ENCODE results near the gene DPEP1. TPM values are rescaled to one million over a fixed set of nuclear protein-coding genes. Genes with fewer than 3 reads are reported as not detected.

DPEP1 gene
- total RNA-seq, 1 donor from 2014 or later: not detected

DNA sequence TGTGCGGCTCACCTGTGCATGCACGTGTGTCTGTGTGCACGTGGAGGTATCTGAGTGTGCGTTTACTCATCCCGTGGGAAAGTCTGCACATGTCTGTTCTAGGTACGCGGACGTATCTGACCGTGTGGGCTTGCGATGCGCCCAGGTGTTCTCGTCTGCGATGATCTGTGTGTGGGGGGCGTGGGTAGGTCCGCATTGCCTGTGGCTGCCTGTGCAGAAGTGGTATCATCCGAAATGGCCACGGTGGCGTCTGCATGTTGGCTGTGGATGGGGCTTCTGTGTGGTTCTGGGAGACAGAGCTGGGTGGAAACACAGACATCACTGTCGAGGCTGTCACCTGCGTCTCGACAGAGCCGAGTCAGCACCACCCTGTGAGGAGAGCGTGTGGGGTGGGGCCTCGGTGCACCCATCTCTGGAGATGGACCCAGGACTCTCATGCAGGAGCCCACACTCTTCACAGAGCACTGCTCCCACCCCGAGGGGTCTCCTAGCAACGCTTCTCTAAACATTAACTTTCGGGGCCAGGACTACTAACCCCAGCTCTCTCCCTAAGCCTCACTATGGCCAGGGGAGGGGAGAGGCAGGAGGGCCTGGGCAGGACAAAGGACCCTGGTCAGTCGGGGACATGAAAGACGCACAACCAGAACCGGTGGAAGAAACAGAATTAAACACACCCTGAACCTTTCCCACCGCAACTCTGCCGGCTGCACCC is 8.4 kb downstream of the DPEP1 start:
- Mint-ChIP-seq H3K36me3 (ENCODE audit: low read depth) (no peaks in the 10 kb centered on the region), H3K4me1 (ENCODE audit: low read depth) (peaks cover 7% of the 10 kb centered on the region), H3K27me3 (ENCODE audit: low read depth) (peaks cover 16% of the 10 kb centered on the region), H3K27ac (ENCODE audit: unreplicated experiment) (no peak overlapping the region), H3K4me3 (ENCODE audit: unreplicated experiment) (no peak overlapping the region), H3K9me3 (ENCODE audit: low read depth) (no peaks in the 10 kb centered on the region)
- TF ChIP-seq, protein P1, sequence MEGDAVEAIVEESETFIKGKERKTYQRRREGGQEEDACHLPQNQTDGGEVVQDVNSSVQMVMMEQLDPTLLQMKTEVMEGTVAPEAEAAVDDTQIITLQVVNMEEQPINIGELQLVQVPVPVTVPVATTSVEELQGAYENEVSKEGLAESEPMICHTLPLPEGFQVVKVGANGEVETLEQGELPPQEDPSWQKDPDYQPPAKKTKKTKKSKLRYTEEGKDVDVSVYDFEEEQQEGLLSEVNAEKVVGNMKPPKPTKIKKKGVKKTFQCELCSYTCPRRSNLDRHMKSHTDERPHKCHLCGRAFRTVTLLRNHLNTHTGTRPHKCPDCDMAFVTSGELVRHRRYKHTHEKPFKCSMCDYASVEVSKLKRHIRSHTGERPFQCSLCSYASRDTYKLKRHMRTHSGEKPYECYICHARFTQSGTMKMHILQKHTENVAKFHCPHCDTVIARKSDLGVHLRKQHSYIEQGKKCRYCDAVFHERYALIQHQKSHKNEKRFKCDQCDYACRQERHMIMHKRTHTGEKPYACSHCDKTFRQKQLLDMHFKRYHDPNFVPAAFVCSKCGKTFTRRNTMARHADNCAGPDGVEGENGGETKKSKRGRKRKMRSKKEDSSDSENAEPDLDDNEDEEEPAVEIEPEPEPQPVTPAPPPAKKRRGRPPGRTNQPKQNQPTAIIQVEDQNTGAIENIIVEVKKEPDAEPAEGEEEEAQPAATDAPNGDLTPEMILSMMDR (IDR thresholded peaks at IDR 0.05): no peak
- no peak for DNase-seq (ENCODE audit: low spot score)

DNA sequence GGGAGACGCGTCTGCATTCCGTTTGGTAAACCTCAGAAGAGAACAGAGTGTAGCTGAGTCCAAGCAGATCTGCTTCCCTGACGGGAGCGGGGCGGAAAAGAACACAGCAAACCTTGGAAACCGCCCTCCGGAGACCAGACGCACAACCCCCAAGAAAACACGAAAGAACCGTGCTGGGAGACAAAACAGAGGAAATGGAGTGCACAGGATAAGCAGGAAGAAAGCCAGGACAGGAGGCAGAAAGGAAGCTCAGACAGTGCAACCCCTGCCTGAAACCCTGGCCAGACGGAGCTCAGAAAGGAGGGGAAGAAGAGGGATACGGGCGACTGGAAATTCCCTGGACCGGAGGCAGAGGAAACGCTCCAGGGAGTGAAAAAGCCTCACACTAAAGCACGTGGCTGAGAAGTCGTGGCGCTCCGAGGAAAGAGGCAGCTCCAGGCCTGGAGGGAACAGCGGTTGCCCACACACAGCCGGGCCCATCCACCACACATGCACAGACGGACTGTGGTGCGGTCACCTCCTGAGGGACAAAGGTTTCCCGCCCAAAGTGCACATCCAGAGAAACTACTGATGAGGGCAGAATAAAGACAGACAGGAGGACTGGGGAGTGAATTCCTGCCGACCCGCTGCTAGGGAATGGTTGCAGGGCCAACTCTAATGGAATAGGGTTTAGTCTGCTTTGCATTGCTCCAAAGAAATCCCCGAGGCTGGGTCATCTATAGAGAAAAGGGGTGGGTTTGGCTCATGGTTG is 10.2 kb downstream of the DPEP1 start:
- Mint-ChIP-seq H3K27me3 (ENCODE audit: low read depth) (peaks cover 16% of the 10 kb centered on the region), H3K4me1 (ENCODE audit: low read depth) (peaks cover 7% of the 10 kb centered on the region), H3K9me3 (ENCODE audit: low read depth) (no peaks in the 10 kb centered on the region), H3K36me3 (ENCODE audit: low read depth) (no peaks in the 10 kb centered on the region), H3K27ac (ENCODE audit: unreplicated experiment) (no peak overlapping the region), H3K4me3 (ENCODE audit: unreplicated experiment) (no peak overlapping the region)
- DNase-seq (ENCODE audit: low spot score): no peak
- TF ChIP-seq, protein P1 (IDR thresholded peaks at IDR 0.05): no peak

DNA sequence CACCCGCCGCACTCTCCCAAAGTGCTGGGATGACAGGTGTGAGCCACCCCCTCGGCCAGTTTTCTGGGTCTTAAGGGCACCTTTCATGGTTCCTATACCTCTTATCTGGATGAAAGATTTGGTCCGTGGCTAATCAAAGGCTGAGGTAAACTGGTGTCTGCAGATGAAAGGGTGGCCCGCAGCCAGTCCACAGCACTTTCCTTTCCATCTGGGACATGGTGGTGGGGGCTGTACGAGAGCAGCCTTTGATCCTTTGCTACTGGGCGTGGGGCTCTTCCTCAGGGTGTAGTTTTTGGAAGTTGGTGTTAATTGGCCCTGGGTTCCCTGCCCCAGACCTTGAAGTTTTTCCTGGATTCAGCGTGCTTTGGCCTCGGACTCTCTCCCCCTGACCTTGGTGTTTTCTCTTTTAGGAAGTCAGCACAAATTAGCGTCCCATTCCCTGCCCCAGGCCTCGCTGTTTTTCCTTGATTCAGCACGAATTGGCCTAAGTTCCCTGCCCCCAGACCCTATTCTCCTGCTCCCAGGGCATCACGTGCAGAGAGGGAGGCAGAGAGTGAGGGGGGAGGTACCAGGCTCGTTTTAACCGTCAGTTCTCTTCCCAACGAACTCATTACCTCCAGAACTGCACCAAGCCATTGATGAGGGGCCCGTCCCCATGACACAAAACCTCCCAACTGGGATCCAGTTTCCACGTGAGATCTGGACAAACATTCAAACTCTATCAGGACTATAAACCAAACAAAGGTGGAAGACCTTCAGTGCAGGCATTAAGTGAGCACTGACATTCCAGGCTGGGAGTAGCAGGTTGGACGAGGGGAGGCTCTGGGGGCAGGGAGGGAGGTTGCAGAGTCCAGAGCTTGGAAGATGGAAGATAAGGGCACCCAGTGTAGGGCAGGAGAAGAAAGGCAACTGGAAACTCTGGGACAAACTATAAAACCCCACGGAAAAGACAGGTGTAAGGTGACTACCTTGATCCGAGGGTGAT is 11.6 kb downstream of the DPEP1 start:
- Mint-ChIP-seq H3K27ac (ENCODE audit: unreplicated experiment) (no peak overlapping the region), H3K27me3 (ENCODE audit: low read depth) (peaks cover 16% of the 10 kb centered on the region), H3K9me3 (ENCODE audit: low read depth) (no peaks in the 10 kb centered on the region), H3K4me3 (ENCODE audit: unreplicated experiment) (no peak overlapping the region), H3K36me3 (ENCODE audit: low read depth) (no peaks in the 10 kb centered on the region), H3K4me1 (ENCODE audit: low read depth) (peaks cover 7% of the 10 kb centered on the region)
- DNase-seq (ENCODE audit: low spot score): no peak
- TF ChIP-seq, protein P1 (IDR thresholded peaks at IDR 0.05): no peak

DNA sequence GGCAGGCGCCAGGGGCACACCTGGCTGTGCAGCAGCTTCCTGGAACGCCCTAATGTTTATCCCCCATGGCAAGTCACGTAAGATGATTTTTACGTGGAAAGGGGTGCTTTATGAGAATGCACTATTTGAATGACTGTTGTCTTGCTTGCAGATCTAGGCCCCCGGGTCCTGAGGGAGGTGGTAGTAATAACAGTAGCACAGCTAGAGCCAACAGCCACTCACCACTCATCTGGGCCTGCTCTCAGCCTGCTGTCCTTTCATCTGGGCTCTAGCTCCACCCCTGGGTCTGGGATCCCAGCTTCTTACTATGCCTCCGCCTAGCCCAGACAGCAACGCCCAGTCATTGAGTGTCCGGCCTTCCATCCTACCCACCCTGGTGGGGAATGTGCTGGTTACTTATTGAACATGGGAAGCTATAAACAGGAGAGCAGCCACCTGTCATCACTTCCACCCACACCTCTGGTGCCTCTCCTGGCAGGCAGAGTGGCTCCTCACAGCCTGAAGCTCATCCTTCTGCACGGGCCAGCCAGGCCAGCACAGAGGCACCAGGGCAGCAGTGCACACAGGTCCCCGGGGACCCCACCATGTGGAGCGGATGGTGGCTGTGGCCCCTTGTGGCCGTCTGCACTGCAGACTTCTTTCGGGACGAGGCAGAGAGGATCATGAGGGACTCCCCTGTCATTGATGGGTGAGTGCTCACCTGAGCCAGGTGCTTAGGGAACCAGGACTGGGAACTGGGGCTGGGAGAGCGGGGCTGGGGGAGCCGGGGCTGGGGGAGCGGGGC is 16.6 kb downstream of the DPEP1 start:
- no peak for DNase-seq (ENCODE audit: low spot score)
- TF ChIP-seq, protein P1 (IDR thresholded peaks at IDR 0.05): no peak
- H3K4me3 Mint-ChIP-seq (ENCODE audit: unreplicated experiment): no peak overlapping the region

More for the DNA sequence above, 16.6 kb downstream of the DPEP1 start:
- no peaks in the 10 kb centered on the region for H3K9me3 Mint-ChIP-seq (ENCODE audit: low read depth)
- H3K27ac Mint-ChIP-seq (ENCODE audit: unreplicated experiment): no peak overlapping the region
- H3K36me3 Mint-ChIP-seq (ENCODE audit: low read depth): no peaks in the 10 kb centered on the region
- peaks cover 9% of the 10 kb centered on the region for H3K27me3 Mint-ChIP-seq (ENCODE audit: low read depth)
- no peaks in the 10 kb centered on the region for H3K4me1 Mint-ChIP-seq (ENCODE audit: low read depth)
